IMR-90 (cell line): ENCODE results near the gene PPP5C. TPM values are rescaled to one million over a fixed set of nuclear protein-coding genes. Genes with fewer than 3 reads are reported as not detected.

Experiments
- ATAC-seq: fragments of 200-7000 bp; cut with Tn5 transposase; 2 replicates; pipeline ENCODE4 v1.9.1; 2020; ENCODE audit warnings: low read depth, mild to moderate bottlenecking, moderate library complexity
- BruUV-seq: library from RNA; stranded (reverse); fragments of 400-500 nt; replicated peaks from 2 replicates; lab custom pipeline; 2021; lab: Mats Ljungman, UMichigan
- CTCF ChIA-PET: fragments of 300-600 bp; formaldehyde crosslinking; extraction: SDS; loops from one replicate; lab custom pipeline; 2021; ENCODE audit warnings: antibody characterized with exemption; lab: Yijun Ruan, JAX
- POLR2A ChIA-PET: fragments of 300-600 bp; sonication (Branson Sonifier 250); formaldehyde crosslinking; loops from one replicate; lab custom pipeline; 2022; ENCODE audit warnings: antibody characterized with exemption; ENCODE audit not compliant: unreplicated experiment; lab: Charles Lee
- DNase-seq: peaks from one replicate; pipeline ENCODE4 v3.0.0; 2013
- H2AFZ ChIP-seq: replicated peaks from 2 replicates; pipeline ENCODE3; 2013; ENCODE audit warnings: low read length, mild to moderate bottlenecking; ENCODE audit not compliant: poor library complexity
- H2AK5ac ChIP-seq: 2 replicates; pipeline ENCODE4 v1.6.1; 2013; ENCODE audit warnings: low read depth, low read length, inconsistent platforms
- H2AK9ac ChIP-seq: replicated peaks from 2 replicates; pipeline ENCODE3; 2013; ENCODE audit warnings: mild to moderate bottlenecking, low read depth, low read length, moderate library complexity; ENCODE audit not compliant: poor library complexity
- H2BK120ac ChIP-seq: 2 replicates; pipeline ENCODE4 v1.6.1; 2013; ENCODE audit warnings: low read depth, low read length, inconsistent platforms
- H2BK15ac ChIP-seq: 3 replicates; pipeline ENCODE4 v1.6.1; 2013; ENCODE audit warnings: low read depth, low read length, inconsistent platforms
- H2BK20ac ChIP-seq: 2 replicates; pipeline ENCODE4 v1.6.1; 2013; ENCODE audit warnings: low read depth, mild to moderate bottlenecking, inconsistent platforms, low read length, moderate library complexity
- H2BK5ac ChIP-seq: 2 replicates; pipeline ENCODE4 v1.6.1; 2013; ENCODE audit warnings: mild to moderate bottlenecking, low read depth, low read length, inconsistent platforms; ENCODE audit not compliant: poor library complexity, severe bottlenecking
- H3K14ac ChIP-seq: replicated peaks from 2 replicates; pipeline ENCODE4 v1.6.1; 2013; ENCODE audit warnings: low read depth, low read length, inconsistent platforms
- H3K18ac ChIP-seq: 2 replicates; pipeline ENCODE4 v1.6.1; 2013; ENCODE audit warnings: low read depth, low read length, control low read depth
- H3K23ac ChIP-seq: 2 replicates; pipeline ENCODE4 v1.6.1; 2013; ENCODE audit warnings: low read depth, low read length, inconsistent platforms
- H3K27ac ChIP-seq: 2 replicates; pipeline ENCODE4 v1.5.1; 2013; ENCODE audit warnings: mild to moderate bottlenecking, control low read depth, low read length; ENCODE audit not compliant: insufficient read depth
- H3K27me3 ChIP-seq: 2 replicates; pipeline ENCODE4 v1.6.1; 2013; ENCODE audit warnings: low read length; ENCODE audit not compliant: control insufficient read depth, insufficient read depth
- H3K36me3 ChIP-seq: 2 replicates; pipeline ENCODE4 v1.6.1; 2013; ENCODE audit warnings: low read length, mixed read lengths; ENCODE audit not compliant: control insufficient read depth, insufficient read depth
- H3K4ac ChIP-seq: 2 replicates; pipeline ENCODE4 v1.6.1; 2013; ENCODE audit warnings: low read depth, low read length, inconsistent platforms
- H3K4me1 ChIP-seq: 2 replicates; pipeline ENCODE4 v1.6.1; 2013; ENCODE audit warnings: low read length, mixed read lengths; ENCODE audit not compliant: control insufficient read depth, insufficient read depth
- H3K4me2 ChIP-seq: 2 replicates; pipeline ENCODE4 v1.6.1; 2013; ENCODE audit warnings: low read depth, mild to moderate bottlenecking, control low read depth, low read length, moderate library complexity
- H3K4me3 ChIP-seq: 2 replicates; pipeline ENCODE4 v1.5.1; 2013; ENCODE audit warnings: low read depth, mild to moderate bottlenecking, control low read depth, low read length, moderate library complexity; ENCODE audit not compliant: insufficient read depth
- H3K56ac ChIP-seq: 2 replicates; pipeline ENCODE4 v1.6.1; 2013; ENCODE audit warnings: low read length, inconsistent platforms; ENCODE audit not compliant: insufficient read depth; ENCODE audit errors: extremely low read depth
- H3K79me1 ChIP-seq, 2 experiments: 2 replicates each; pipeline ENCODE4 v1.6.1; 2013; ENCODE audit warnings: low read length in 2 of 2, inconsistent platforms in 1 of 2, low read depth in 1 of 2
- H3K9ac ChIP-seq: 2 replicates; pipeline ENCODE4 v1.6.1; 2013; ENCODE audit warnings: low read depth, low read length, control low read depth
- H3K9me1 ChIP-seq: 2 replicates; pipeline ENCODE4 v1.6.1; 2013; ENCODE audit warnings: low read length, inconsistent platforms; ENCODE audit not compliant: insufficient read depth
- H3K9me3 ChIP-seq: 2 replicates; pipeline ENCODE4 v1.6.1; 2013; ENCODE audit warnings: low read length; ENCODE audit not compliant: control insufficient read depth, insufficient read depth
- H4K20me1 ChIP-seq: 2 replicates; pipeline ENCODE4 v1.6.1; 2013; ENCODE audit warnings: low read length, inconsistent platforms; ENCODE audit not compliant: insufficient read depth
- H4K5ac ChIP-seq: 2 replicates; pipeline ENCODE4 v1.6.1; 2013; ENCODE audit warnings: mild to moderate bottlenecking, low read depth, low read length, control low read depth
- H4K8ac ChIP-seq, 2 experiments: 2 replicates each; pipeline ENCODE4 v1.6.1; 2013; ENCODE audit warnings: low read depth in 2 of 2, low read length in 2 of 2, control low read depth in 1 of 2, inconsistent platforms in 1 of 2
- H4K91ac ChIP-seq: 2 replicates; pipeline ENCODE4 v1.6.1; 2013; ENCODE audit warnings: low read depth, low read length, inconsistent platforms; ENCODE audit not compliant: insufficient read depth
- BHLHE40 ChIP-seq: fragments of 150-350 bp; IDR thresholded peaks from 2 replicates; pipeline ENCODE4 v1.6.1; 2016; ENCODE audit warnings: mild to moderate bottlenecking, low read depth, low read length
- CEBPB ChIP-seq: IDR thresholded peaks from 2 replicates; pipeline ENCODE4 v1.6.1; 2012; ENCODE audit warnings: low read depth, low read length, improper control_type of control experiment
- POLR2A ChIP-seq: IDR thresholded peaks from 2 replicates; pipeline ENCODE4 v1.6.1; 2012; ENCODE audit warnings: mild to moderate bottlenecking, low read depth, low read length
- SMC3 ChIP-seq: fragments of 150-350 bp; IDR thresholded peaks from 2 replicates; pipeline ENCODE4 v1.6.1; 2016; ENCODE audit warnings: low read depth, mild to moderate bottlenecking, antibody characterized with exemption, low read length, moderate library complexity
- whole genome bisulfite sequencing, 2 experiments: methylation state at CpG; one replicate each; pipeline versions ENCODE4 v1.1.5 to v1.1.7; 2013; ENCODE audit warnings: missing lambda C conversion rate in 2 of 2; ENCODE audit not compliant: insufficient read length in 1 of 2; ENCODE audit errors: extremely low coverage in 2 of 2; 5-methylcytosine and 5-hydroxymethylcytosine counted together
- dilution Hi-C: fragments of 300-500 bp; cut with HindIII; formaldehyde crosslinking; loops from one replicate; pipeline ENCODE4 v1.14.3; 2018; ENCODE audit warnings: low sequenced_read_pairs; ENCODE audit not compliant: unreplicated experiment
- in situ Hi-C: fragments of 300-500 bp; cut with MboI; formaldehyde crosslinking; loops from 3 replicates; pipeline ENCODE4 v1.14.3; 2019; ENCODE audit warnings: low sequenced_read_pairs, inconsistent platforms, mixed read lengths
- intact Hi-C: fragments of 100-400 bp; cut with micrococcal nuclease; formaldehyde crosslinking; loops from 2 replicates; pipeline ENCODE4 v1.10.0; 2022
- polyA plus RNA-seq, 3 experiments: library from polyadenylated mRNA; depleted of rRNA; stranded (reverse); fragments of >200 nt; gene quantifications; 2 replicates each; pipeline ENCODE4 v1.2.3, GENCODE V29; 2012; ENCODE audit warnings: low replicate concordance in 1 of 3
- total RNA-seq: library from RNA; depleted of rRNA; stranded (reverse); fragments of >200 nt; gene quantifications from 2 replicates; pipeline ENCODE4 v1.2.3, GENCODE V29; 2012
- TF ChIP-seq, protein P1 (sequence below): fragments of 150-350 bp; IDR thresholded peaks from 2 replicates; pipeline ENCODE4 v1.6.1; 2016; ENCODE audit warnings: low read depth, mild to moderate bottlenecking, low read length, moderate library complexity, borderline replicate concordance

Gene PPP5C
- total and polyA plus RNA-seq, 2 of the 4 experiments (the other 2 are of a cell fraction): 80.5 to 128 TPM

DNA sequence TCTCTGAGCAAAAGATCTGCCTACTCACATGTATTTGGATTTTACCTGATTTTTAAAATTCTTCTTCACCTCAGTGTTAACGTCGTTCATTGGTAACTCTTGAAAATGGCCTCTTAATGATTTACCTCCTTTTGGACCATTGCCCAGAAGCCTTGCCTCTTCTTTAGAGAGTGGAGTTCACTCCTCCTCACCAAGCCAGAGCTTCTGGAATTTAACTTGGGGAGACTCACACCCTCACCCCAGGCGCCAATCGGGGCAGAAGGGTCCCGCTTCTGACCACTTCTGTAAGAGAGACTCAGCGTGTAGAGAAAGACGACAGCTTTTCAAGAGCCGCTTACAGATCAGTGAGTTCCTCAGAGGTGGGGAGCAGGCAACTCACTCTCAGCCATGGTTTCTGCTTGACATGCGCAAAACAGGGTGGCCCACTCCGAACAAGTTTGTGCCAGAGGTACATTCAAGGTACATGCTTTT lies 79.2 kb downstream of the PPP5C start:
- peak overlapping the region; percentile 91 for H4K91ac ChIP-seq
- H2AK5ac ChIP-seq: no peak overlapping the region
- H3K23ac ChIP-seq: peak overlapping the region; percentile 22; the same call in 1 of the 2 replicates
- no TSS peak for BruUV-seq
- H2BK120ac ChIP-seq: no peak overlapping the region
- H3K56ac ChIP-seq: no peak overlapping the region
- peaks cover 8% of the 10 kb centered on the region for H3K27me3 ChIP-seq
- H2AFZ ChIP-seq: peak overlapping the region; percentile 95
- WGBS, 2 experiments: 36% methylated on average over 2 of the region's 10 CpGs; no CpG with 5 or more reads in 1 of the 2 experiments
- ATAC-seq (peak; percentile 40), DNase-seq (no peak)
- peak overlapping the region; percentile 86 for H2AK9ac ChIP-seq
- peak overlapping the region; percentile 52 for H3K4me3 ChIP-seq
- H4K8ac ChIP-seq: peak overlapping the region; percentile 90 to 93
- POLR2A ChIA-PET: no interaction called here
- H2BK15ac ChIP-seq: peak overlapping the region; percentile 74; the same call in 1 of the 3 replicates
- CTCF ChIA-PET: no interaction called here
- in situ Hi-C loops (no loop called here), intact Hi-C loops (no loop called here), dilution Hi-C loops (no loop called here)
- TF ChIP-seq, protein P1, sequence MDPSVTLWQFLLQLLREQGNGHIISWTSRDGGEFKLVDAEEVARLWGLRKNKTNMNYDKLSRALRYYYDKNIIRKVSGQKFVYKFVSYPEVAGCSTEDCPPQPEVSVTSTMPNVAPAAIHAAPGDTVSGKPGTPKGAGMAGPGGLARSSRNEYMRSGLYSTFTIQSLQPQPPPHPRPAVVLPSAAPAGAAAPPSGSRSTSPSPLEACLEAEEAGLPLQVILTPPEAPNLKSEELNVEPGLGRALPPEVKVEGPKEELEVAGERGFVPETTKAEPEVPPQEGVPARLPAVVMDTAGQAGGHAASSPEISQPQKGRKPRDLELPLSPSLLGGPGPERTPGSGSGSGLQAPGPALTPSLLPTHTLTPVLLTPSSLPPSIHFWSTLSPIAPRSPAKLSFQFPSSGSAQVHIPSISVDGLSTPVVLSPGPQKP: no peak
- no peak for TF ChIP-seq BHLHE40
- no peak for TF ChIP-seq CEBPB
- TF ChIP-seq SMC3: no peak
- no peak for TF ChIP-seq POLR2A
- H3K4me2 ChIP-seq: peak overlapping the region; percentile 76
- H3K4me1 ChIP-seq: 0 out of 2 replicates have a peak, but pooled peaks cover 1% of the 10 kb centered on the region
- H4K20me1 ChIP-seq: no peaks in the 10 kb centered on the region
- H2BK20ac ChIP-seq: no peak overlapping the region
- H3K9ac ChIP-seq: peak overlapping the region; percentile 74
- no peak overlapping the region for H2BK5ac ChIP-seq
- no peak overlapping the region; the same call in 1 of the 2 replicates for H3K18ac ChIP-seq
- H3K14ac ChIP-seq: no peak overlapping the region; the same call in 1 of the 2 replicates
- H3K9me1 ChIP-seq: peaks cover 3% of the 10 kb centered on the region; the same call in 1 of the 2 replicates
- peak overlapping the region; percentile 76 for H3K4ac ChIP-seq
- H4K5ac ChIP-seq: peak overlapping the region; percentile 72
- H3K79me1 ChIP-seq: no peaks in the 10 kb centered on the region
- peak overlapping the region; percentile 49; the same call in 1 of the 2 replicates for H3K27ac ChIP-seq
- no peaks in the 10 kb centered on the region for H3K9me3 ChIP-seq
- no peaks in the 10 kb centered on the region for H3K36me3 ChIP-seq
